ENCODE measurements around the gene HOXD11. TPM values are rescaled to one million over a fixed set of nuclear protein-coding genes. Genes with fewer than 3 reads are reported as not detected.

The HOXD11 gene
- total and polyA plus RNA-seq, 2 experiments from 2014 or later: not detected

DNA sequence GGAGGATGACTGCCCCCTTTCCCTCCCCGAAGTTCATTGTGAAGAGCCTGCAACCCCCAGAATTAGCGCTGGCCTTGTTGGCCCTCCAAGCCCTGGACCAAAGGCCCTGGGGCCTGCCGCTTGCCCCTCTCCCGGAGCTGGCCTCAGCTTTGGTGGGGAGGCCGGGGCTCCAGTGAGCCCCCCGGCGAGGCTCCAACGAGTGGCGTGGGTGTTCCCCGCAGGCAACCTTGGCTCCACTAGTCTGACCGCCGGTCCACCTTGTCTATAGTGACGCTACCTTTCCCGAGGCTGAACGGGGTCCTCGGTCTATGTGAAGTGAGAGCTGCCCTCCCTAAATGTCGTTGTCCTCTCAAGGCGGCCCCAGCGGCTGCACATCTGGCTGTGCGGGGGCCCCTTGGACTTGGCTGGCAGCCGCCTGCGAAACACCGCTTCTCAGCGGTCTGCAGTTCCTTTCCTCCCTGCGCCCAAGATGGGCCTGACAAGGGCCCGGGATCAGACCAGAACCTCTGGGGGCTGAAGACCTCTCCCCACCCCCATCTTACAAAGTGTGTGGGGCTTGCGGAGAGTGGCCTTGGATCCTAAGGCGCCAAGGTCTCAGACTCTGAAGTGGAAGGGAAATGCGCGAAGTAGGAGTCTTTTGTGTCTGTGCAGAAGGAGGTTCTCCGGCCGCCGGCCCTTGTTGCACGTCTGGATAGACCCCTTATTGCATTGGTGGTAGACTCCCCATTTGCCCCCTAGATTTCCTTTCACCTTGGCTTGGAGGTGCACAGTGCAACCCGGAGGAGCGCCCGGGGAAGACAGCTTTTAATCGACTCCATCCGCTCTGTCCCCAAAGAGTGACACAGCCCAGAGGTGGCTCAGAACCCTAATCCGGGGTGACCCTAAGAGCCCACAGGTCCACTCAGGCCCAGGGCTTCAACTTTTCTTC is 5.6 kb downstream of the HOXD11 start:
- H3K4me1 ChIP-seq (ENCODE audit: low read depth): no peaks in the 10 kb centered on the region
- TF ChIP-seq CTCF (IDR thresholded peaks at IDR 0.05; ENCODE audit: low read depth, low read length): no peak
- no peaks in the 10 kb centered on the region for H3K36me3 ChIP-seq
- H3K27me3 ChIP-seq: peaks cover 100% of the 10 kb centered on the region
- no peak overlapping the region for H3K27ac ChIP-seq
- no peak for DNase-seq (ENCODE audit: low read depth in 1 of 2, low spot score in 1 of 2)
- H3K9me3 ChIP-seq (ENCODE audit: low read depth): no peaks in the 10 kb centered on the region
- H3K4me3 ChIP-seq: no peak overlapping the region

DNA sequence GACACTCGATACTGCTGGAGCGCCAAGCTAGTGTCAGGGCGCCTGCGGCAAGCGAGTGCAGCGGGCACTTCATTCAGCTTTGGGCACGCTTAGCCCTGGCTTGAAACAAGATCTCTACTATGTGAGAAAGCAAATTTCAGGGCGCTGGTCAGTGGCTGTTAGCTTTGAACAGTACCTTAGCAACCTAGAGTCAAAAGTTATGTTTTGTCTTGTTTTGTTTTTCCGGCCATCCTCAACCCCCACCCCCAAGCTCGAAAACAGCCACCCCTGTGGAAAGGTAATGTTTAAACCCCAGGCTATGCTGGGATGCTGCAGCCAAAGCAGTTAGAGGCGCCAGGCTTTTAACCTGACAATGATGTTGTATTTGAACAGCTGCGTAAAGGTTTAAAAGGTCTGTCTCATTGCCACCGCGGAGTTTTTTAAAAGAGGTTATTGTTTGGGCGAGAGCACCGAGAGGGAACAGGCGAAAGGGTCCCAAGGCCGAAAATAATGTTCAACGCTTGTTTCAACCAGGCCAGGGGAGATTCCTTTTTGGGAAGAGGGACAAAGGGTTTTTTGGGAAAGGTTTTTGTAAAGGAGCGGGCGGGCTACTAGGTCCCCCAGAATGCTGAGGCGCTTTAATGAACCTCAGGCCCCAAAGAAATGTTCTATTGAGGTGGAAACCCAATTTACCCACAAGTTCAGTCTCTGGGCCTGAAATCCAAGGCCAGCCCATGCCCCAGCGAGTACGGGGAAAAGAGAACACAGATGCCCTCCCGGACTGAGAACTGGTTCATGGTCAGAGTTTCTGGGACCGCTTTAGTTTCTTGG is 7.2 kb downstream of the HOXD11 start:
- H3K4me1 ChIP-seq (ENCODE audit: low read depth): no peaks in the 10 kb centered on the region
- no peaks in the 10 kb centered on the region for H3K9me3 ChIP-seq (ENCODE audit: low read depth)
- no peak for TF ChIP-seq CTCF (IDR thresholded peaks at IDR 0.05; ENCODE audit: low read depth, low read length)
- DNase-seq (ENCODE audit: low read depth in 1 of 2, low spot score in 1 of 2): no peak
- no peaks in the 10 kb centered on the region for H3K36me3 ChIP-seq
- H3K4me3 ChIP-seq: no peak overlapping the region
- no peak overlapping the region for H3K27ac ChIP-seq
- peaks cover 100% of the 10 kb centered on the region for H3K27me3 ChIP-seq

DNA sequence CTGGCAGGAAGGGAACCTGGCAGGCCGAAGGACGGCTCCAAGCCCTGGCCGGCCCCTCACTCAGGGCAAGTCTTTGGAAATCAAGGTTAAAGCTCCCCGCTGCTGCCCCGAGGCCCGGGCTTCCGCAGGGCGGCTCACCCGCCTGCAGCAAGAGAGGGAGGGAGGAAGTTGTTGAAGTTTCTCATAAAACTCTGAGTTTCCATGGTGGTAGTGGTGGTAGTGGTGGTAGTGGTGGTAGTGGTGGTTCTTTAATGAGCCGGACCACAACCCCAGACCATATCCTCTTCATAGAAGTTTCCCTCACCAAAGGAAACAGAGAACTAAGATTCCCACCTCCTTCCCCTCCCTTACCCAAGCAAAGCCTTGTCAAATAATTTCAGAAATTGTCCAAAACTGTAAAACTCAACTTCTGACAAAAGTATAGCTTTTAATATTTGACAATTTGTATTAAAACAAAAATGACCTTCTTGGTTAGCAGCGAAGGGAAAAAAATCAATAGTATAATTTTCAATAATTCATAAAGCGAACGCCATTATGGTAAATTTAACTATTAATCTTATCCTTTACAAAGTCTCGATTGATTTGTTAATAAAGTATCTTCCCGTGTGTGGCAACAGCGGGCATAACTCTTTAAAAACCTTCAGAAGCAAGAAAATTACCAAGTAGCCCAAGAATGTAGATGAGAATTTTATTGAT is 8.0 kb downstream of the HOXD11 start:
- no peaks in the 10 kb centered on the region for H3K9me3 ChIP-seq (ENCODE audit: low read depth)
- no peaks in the 10 kb centered on the region for H3K4me1 ChIP-seq (ENCODE audit: low read depth)
- H3K36me3 ChIP-seq: no peaks in the 10 kb centered on the region
- H3K4me3 ChIP-seq: no peak overlapping the region
- TF ChIP-seq CTCF (IDR thresholded peaks at IDR 0.05; ENCODE audit: low read depth, low read length): no peak
- no peak overlapping the region for H3K27ac ChIP-seq
- peaks cover 100% of the 10 kb centered on the region for H3K27me3 ChIP-seq
- DNase-seq (ENCODE audit: low read depth in 1 of 2, low spot score in 1 of 2): no peak

DNA sequence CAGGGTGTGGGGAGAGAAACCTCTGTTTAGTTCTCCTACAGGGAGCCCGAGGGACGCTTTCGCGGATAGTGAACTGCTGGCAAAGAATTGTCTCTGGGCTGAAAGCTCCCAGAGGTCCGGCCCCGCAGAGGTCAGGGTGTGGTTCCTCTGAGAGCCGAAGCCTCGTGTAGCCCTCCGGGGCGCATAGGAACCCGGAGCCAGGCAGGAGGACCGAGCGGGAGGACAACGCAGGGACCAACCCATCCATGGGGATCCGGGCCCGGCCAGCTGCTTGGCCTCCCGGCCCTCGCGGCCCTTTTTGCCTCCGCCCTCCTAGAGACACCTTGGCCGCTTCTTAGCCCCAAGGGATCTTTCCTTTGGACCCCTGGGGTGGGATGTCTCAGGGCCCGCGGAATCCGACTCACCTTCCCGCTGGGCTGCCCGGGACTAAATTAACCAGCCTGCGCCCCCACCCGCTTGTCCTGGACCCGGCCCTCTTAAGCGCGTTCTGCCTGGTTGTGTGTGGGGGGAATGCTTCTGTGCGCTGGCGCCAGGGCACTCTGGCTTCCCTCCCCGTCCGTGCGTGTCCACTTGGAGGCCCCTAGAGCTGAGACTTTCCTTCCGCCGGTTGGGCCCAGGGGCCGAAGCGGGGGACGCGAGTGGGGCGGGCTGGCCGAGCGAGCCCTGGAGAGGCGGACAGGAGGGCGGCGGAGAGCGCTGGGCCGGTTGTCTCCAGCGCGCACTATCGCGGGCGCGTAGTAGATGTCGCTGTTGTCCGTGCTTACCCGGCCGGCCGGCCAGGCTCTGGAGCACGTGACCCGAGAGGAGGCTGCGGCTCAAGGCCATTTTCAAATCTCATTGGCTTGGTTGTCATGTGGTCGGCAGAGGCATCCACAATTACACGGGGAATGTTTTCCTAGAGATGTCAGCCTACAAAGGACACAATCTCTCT is 9.1 kb downstream of the HOXD11 start, which contains the start of gene HOXD10:
TSS of gene HOXD10 (plus strand) at position 896 of the 931 bp plus-strand sequence. CDS start 56 bp downstream, outside the sequence.
- no peak within 1 kb of the TSS for H3K4me3 ChIP-seq
- H3K9me3 ChIP-seq (ENCODE audit: low read depth): no peaks in the 10 kb centered on the region
- no peaks in the 10 kb centered on the region for H3K36me3 ChIP-seq
- DNase-seq (ENCODE audit: low read depth in 1 of 2, low spot score in 1 of 2): no peak
- peaks cover 100% of the 10 kb centered on the region for H3K27me3 ChIP-seq
- no peaks in the 10 kb centered on the region for H3K4me1 ChIP-seq (ENCODE audit: low read depth)
- TF ChIP-seq CTCF (IDR thresholded peaks at IDR 0.05; ENCODE audit: low read depth, low read length): no peak
- H3K27ac ChIP-seq: no peak within 1 kb of the TSS

Data from cardiac muscle cell (in vitro differentiated cells and primary cell).